ENCODE data around the gene MT1B. TPM values are rescaled to one million over a fixed set of nuclear protein-coding genes. Genes with fewer than 3 reads are reported as not detected.
A peak's percentile ranks its signal among the peaks of the same experiment; 100 is the strongest.

MT1B gene
- total and polyA plus RNA-seq, 8 donors, result 5.8 TPM; not detected in 7

DNA sequence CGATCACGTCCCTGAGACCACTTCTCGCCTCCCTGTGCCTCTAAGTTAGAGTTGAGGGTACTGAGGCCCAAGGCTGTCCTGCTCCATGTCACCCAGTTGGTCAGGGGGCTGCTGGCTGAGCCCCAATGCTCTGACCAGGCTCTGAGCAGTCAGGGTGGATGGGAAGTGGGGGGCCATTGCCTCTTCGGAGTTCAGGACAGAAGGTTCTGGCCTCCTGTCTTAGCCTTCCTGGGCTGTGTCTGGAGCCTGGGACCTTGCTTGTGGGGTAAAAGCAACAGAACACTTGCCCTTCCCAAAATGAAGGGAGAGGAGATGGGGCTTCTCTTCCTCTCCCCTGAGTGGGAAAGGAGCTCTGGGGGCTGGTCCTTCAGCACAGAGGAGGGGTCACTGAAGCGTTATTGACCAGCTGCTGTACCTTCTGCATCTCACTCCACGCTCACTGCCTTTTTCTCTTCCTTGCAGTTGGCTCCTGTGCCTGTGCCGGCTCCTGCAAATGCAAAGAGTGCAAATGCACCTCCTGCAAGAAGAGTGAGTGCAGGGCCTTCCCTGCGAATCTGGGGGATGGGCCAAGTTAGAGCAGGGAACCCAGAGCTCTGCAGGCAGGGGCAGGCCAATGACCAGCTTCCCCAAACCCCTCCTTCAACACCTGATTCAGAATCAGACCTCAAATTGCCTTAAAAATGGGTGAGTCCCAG is 31.2 kb downstream of the MT1B start:
- Histone ChIP-seq H3K27ac (peak overlapping the region; percentile 78 to 86 (median 86)), H3K4me3 (peak overlapping the region; percentile 56 to 69 (median 61)), H3K4me1 (peaks cover 18 to 40% (median 35%) of the 10 kb centered on the region in 4 donors), H3K36me3 (peaks cover 0 to 11% (median 0%) of the 10 kb centered on the region in 4 donors), H3K9me3 (peaks cover 0 to 11% (median 0%) of the 10 kb centered on the region in 4 donors), H3K27me3 (peaks cover 0 to under 1% (median 0%) of the 10 kb centered on the region in 3 donors)
- TF ChIP-seq POLR2AphosphoS5 (IDR thresholded peaks at IDR 0.05) (no peak), POLR2A (IDR thresholded peaks at IDR 0.05) (no peak), EP300 (IDR thresholded peaks at IDR 0.05) (no peak)
- TF ChIP-seq, protein P1, sequence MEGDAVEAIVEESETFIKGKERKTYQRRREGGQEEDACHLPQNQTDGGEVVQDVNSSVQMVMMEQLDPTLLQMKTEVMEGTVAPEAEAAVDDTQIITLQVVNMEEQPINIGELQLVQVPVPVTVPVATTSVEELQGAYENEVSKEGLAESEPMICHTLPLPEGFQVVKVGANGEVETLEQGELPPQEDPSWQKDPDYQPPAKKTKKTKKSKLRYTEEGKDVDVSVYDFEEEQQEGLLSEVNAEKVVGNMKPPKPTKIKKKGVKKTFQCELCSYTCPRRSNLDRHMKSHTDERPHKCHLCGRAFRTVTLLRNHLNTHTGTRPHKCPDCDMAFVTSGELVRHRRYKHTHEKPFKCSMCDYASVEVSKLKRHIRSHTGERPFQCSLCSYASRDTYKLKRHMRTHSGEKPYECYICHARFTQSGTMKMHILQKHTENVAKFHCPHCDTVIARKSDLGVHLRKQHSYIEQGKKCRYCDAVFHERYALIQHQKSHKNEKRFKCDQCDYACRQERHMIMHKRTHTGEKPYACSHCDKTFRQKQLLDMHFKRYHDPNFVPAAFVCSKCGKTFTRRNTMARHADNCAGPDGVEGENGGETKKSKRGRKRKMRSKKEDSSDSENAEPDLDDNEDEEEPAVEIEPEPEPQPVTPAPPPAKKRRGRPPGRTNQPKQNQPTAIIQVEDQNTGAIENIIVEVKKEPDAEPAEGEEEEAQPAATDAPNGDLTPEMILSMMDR (IDR thresholded peaks at IDR 0.05), result no peak
- 15 to 25% (median 18%) methylated on average over 6 to 8 of the region's 8 CpGs for WGBS, 5 donors
- no peak for DNase-seq
- intact Hi-C loops (cut with DNase I; ENCODE audit: low total_unique reads), result no loop called here

DNA sequence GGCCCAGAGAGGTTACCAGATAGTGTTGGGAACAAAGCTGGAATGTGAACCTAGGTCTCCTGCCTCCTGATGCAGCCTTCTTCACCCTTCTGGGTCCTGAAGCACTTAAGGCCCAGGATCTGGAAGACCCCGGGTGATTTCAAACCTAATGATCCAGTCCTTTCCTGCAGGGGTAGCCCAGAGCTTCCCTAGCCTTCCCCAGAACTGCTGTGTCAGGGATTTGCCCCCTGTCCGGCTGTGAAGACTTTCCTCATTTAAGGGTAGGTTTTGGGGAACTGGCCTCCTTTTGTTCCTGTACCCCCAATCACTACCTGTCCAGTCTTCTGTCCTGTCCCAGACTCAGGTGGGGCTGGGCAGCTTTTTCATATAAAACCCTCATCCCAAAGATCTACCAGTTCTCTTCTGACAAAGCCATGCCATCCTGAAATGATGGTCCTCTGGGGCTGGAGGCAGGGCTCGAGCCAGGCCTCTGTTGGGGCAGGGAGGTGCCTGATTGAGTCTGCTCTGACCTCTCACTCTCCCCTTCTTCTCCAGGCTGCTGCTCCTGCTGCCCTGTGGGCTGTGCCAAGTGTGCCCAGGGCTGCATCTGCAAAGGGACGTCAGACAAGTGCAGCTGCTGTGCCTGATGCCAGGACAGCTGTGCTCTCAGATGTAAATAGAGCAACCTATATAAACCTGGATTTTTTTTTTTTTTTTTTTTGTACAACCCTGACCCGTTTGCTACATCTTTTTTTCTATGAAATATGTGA is 31.9 kb downstream of the MT1B start:
- peaks cover 0 to 11% (median 0%) of the 10 kb centered on the region in 4 donors for H3K36me3 ChIP-seq
- H3K4me1 ChIP-seq, result peaks cover 18 to 40% (median 35%) of the 10 kb centered on the region in 4 donors
- H3K9me3 ChIP-seq, result peaks cover 0 to 11% (median 0%) of the 10 kb centered on the region in 4 donors
- WGBS, 5 donors, result 53 to 77% (median 65%) methylated on average over 5 of the region's 5 CpGs
- H3K4me3 ChIP-seq, result peak overlapping the region; percentile 56 to 69 (median 61)
- intact Hi-C loops (cut with DNase I; ENCODE audit: low total_unique reads), result no loop called here
- peak overlapping the region in 4 of 5 donors; percentile 83 to 86 (median 86) for H3K27ac ChIP-seq
- TF ChIP-seq POLR2A (IDR thresholded peaks at IDR 0.05) (no peak), POLR2AphosphoS5 (IDR thresholded peaks at IDR 0.05) (no peak), EP300 (IDR thresholded peaks at IDR 0.05) (no peak)
- TF ChIP-seq, protein P1 (IDR thresholded peaks at IDR 0.05), result no peak
- DNase-seq, result no peak
- H3K27me3 ChIP-seq, result no peaks in the 10 kb centered on the region

DNA sequence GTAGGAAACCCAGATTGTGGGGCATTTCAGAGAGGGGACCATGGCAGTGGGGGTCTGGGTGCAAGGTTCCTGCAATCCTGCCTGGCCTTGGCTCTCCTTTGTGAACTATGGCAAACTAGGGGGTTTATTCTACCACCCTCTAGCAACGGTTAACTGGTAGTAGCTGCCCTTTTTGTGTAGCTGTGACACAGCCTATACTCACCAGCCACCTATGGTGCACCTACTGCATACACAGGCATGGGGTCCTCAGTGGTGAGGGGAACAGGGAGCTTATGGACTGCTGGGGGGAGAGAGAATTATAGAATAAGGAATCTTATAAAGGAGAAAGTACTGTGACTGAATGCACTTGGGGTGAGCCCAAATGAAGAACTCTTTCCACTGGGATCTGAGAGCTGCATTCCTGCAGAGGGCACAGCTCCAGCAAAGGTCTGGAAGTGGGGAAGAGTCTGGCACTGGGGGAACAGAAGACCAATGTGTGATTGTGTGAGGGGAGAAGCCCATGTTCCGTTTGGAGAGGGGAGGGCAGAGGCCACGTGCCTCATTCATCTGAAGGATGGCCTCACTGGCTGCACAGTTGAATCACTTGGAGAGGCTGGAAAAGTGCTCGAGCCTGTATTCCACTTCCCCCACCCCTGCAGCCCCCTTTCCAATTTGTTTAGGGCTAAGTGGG is 32.7 kb downstream of the MT1B start:
- no peak for DNase-seq

More for the DNA sequence above, 32.7 kb downstream of the MT1B start:
- 45 to 71% (median 51%) methylated on average over 4 of the region's 4 CpGs for WGBS, 5 donors
- intact Hi-C loops (cut with DNase I; ENCODE audit: low total_unique reads), result no loop called here
- Histone ChIP-seq H3K4me3 (peak overlapping the region; percentile 56 to 69 (median 61)), H3K27ac (peak overlapping the region in 4 of 5 donors; percentile 83 to 86 (median 86)), H3K9me3 (peaks cover 0 to 11% (median 0%) of the 10 kb centered on the region in 4 donors), H3K36me3 (peaks cover 0 to 11% (median 0%) of the 10 kb centered on the region in 4 donors), H3K27me3 (no peaks in the 10 kb centered on the region), H3K4me1 (peaks cover 18 to 40% (median 35%) of the 10 kb centered on the region in 4 donors)
- TF ChIP-seq, protein P1 (IDR thresholded peaks at IDR 0.05), result no peak
- TF ChIP-seq EP300 (IDR thresholded peaks at IDR 0.05) (no peak), POLR2AphosphoS5 (IDR thresholded peaks at IDR 0.05) (no peak), POLR2A (IDR thresholded peaks at IDR 0.05) (no peak)
